Epithelial cell of proximal tubule (primary cell): Measurements from ENCODE around the gene NAGS. TPM values are rescaled to one million over a fixed set of nuclear protein-coding genes. Genes with fewer than 3 reads are reported as not detected.
"Not testable (repeated sequence)": the region's sequence is repeated elsewhere in the genome, so short reads cannot be mapped to it uniquely, and the experiment has no call there.

ENCODE experiments used
- DNase-seq: peaks from one replicate; pipeline ENCODE4 v3.0.0-alpha.2; 2011; ENCODE audit warnings: low read depth
- H3K4me3 ChIP-seq: 2 replicates; pipeline ENCODE4 v1.5.1; 2011; ENCODE audit warnings: low read depth, mild to moderate bottlenecking, low read length
- total RNA-seq: library from RNA; depleted of rRNA; stranded (reverse); fragments of >200 nt; gene quantifications from 2 replicates; pipeline ENCODE4 v1.2.3, GENCODE V29; 2015
- TF ChIP-seq, protein P1 (sequence below): conservative IDR thresholded peaks from 2 replicates; pipeline ENCODE4 v1.5.1; 2012; ENCODE audit warnings: low read depth, mild to moderate bottlenecking, low read length

The NAGS gene
- total RNA-seq, 1 donor from 2014 or later: 14.1 TPM

GRCh38 chr17:44022246-44022645, 17.8 kb downstream of the NAGS start:
- no peak overlapping the region for H3K4me3 ChIP-seq
- no peak for DNase-seq
- TF ChIP-seq, protein P1, sequence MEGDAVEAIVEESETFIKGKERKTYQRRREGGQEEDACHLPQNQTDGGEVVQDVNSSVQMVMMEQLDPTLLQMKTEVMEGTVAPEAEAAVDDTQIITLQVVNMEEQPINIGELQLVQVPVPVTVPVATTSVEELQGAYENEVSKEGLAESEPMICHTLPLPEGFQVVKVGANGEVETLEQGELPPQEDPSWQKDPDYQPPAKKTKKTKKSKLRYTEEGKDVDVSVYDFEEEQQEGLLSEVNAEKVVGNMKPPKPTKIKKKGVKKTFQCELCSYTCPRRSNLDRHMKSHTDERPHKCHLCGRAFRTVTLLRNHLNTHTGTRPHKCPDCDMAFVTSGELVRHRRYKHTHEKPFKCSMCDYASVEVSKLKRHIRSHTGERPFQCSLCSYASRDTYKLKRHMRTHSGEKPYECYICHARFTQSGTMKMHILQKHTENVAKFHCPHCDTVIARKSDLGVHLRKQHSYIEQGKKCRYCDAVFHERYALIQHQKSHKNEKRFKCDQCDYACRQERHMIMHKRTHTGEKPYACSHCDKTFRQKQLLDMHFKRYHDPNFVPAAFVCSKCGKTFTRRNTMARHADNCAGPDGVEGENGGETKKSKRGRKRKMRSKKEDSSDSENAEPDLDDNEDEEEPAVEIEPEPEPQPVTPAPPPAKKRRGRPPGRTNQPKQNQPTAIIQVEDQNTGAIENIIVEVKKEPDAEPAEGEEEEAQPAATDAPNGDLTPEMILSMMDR: no peak

DNA sequence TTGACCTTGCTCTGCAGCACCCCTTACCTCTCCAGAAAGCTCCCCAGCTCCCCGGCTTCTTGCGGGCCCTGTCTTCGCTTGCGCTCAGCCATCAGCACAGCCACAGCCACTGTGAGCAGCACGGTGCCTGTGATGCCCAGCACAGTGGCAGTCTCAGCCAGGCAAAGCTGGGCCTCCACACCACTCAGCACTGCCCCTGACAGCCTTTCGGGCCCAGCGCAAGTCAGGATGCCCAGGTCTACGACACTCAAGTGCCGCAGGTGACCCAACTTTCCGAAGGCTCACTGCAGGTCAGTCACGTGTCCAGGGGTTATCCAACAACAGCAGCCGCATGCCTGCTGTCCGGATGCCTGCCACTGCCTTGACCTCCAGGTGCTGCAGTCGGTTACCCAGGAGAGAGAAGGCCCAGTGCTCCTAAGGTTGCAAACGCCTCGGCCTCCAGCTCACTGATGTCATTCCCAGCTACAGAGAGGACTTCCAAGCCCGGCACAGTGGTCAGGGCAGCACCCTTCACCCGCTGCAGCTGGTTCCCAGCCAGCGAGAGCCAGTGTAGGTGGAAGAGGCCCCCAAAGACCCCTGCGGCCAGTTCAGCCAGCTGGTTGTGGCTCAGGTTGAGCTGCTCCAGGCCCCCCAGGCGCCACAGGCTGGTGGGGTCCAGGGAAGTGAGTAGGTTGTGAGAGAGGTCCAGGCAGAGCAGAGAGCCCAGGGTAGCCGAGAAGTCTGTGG, 19.3 kb downstream of the NAGS start:
- DNase-seq: no peak
- TF ChIP-seq, protein P1: no peak
- no peak overlapping the region for H3K4me3 ChIP-seq

GRCh38 chr17:44024271-44024663, 19.8 kb downstream of the NAGS start:
- no peak for DNase-seq
- TF ChIP-seq, protein P1: no peak
- H3K4me3 ChIP-seq: no peak overlapping the region

DNA sequence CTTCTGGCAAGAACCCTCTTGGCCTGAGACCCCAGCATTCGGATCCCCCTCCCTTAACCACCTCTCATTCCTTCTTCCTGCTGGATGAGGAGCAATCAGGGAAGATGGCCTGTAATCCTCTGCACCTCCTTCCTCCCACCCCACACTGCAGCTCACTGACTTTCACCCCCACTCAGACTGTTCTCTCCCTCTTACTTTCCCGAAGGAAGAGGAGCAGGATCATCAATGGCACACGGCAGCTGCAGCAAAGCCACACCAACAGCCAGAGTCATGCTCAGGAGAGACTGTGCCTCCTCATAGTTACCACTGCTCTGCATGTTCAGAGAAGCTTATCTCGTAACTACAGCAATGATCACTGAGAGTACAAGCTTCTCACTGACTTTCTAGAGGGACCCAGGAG, 20.4 kb downstream of the NAGS start:
- TF ChIP-seq, protein P1: no peak
- no peak for DNase-seq
- H3K4me3 ChIP-seq: no peak overlapping the region

DNA sequence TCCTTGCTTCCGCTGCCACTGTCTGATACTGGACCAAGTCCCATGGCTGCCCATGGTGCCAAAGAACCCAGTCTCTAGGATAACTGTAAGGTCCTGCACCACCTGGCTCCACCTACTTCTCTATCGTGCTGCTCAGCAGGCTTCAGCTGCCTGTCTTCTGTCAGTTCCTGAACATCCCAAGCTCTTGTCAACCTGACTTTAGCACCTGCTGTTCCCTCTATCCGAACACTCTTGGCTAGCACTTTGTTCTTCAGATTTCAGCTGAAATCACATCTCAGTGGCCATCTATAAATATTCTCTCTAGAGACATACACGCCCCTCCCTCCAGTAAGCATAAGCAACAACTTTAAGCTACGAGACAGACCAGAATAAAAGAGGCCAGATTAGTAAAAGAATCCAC, 25.3 kb downstream of the NAGS start:
- TF ChIP-seq, protein P1: no peak
- no peak for DNase-seq
- no peak overlapping the region for H3K4me3 ChIP-seq

- no peak overlapping the region for H3K4me3 ChIP-seq
- no peak for DNase-seq
- TF ChIP-seq, protein P1: no peak
Observed at GRCh38 chr17:44030482-44030881, 26.1 kb downstream of the NAGS start.

DNA sequence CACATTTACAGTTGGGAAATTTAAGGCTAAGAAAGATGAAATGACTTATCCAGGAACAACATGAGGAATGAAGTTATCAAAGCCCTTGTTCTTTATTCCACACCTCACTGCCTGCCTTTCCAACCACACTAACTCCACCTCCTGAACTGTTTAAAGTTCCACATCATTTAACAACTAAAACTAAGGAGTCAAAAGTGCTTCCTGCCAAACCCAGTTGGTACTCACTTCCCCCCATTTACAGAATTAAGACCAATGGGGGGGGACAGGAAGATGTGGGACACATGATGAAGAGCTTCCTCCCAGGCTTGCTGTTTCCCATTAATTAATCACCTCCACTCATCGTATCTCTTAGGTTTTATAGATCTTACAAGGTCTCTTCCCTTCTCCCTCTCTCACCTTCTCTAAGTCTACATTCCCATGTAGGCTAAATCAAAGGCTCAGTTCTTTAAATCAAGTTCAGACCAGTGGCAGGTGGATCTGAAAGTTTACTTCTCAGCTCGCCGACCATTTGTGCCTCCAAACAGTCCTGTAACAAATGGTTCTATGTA, 29.5 kb downstream of the NAGS start:
- DNase-seq: no peak
- TF ChIP-seq, protein P1: no peak
- no peak overlapping the region for H3K4me3 ChIP-seq

- DNase-seq, H3K4me3 ChIP-seq: not testable (repeated sequence)
Observed at GRCh38 chr17:44034688-44035087, 30.3 kb downstream of the NAGS start.
